HUDEP-2 (cell line): ENCODE data around the gene ZNF521.
A peak's percentile ranks its signal among the peaks of the same experiment; 100 is the strongest.

Experiments
- DNase-seq, 76 experiments: peaks; one replicate each; lab custom pipeline; 2025; ENCODE audit not compliant: unreplicated experiment in 76 of 76; lab: John Stamatoyannopoulos, UW

Gene ZNF521

DNA sequence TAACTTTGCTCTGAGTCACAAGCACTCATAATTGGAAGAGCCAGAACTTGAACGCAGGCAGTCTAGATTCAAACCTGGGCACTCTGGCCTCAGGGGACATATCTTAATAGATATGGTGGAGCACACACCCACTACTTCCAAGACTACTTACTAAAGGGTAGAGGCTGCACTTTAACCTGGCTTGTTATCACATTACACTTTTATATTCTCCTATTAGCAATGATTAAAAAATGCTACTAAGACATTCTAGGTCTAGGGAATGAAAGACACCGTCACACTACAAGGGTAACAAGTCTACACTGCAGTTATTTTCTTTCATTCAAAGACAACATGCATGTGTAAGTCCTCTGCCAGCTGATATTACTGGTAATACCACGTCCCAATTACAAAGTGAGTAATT, 258.8 kb downstream of the ZNF521 start:
- peak in 1 of 76 experiments; percentile 12 for DNase-seq

DNA sequence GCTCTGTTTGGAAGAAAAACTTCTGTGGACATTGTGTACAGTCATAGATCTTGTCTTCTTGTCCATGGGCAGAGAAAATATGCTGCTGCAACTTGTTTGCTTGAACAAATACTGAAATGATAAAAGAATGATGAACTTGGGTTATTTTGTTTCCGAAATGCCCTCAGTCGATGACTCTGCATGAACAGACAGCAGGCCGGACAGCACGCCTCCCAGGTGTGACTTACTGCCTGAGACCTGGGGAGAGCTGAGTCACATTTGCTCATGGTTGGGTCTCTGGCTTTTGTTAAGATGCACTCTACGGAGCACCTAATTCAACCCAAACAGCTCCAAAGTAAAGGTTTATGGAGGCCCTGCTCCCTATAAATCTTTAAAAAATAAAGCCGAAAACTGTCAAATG, 262.5 kb downstream of the ZNF521 start:
- no peak for DNase-seq

DNA sequence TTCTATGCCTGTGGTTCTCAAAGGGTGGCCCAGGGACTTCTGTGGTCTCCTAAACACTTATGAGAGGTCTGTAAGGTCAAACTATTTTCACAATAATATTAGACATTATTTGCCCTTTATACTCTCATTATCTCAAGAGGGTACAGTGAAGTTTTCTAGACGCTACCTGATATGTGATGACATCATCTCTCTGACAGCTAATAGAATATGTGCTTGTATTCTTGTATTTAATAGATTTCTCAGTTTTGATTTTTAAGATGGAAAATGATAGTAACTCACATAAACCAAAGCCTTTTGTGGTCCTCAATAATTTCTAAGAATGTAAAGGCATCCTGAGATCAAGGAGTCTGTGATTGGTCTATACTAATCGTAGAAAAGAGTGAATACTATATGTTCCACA, 265.1 kb downstream of the ZNF521 start:
- no peak for DNase-seq

DNA sequence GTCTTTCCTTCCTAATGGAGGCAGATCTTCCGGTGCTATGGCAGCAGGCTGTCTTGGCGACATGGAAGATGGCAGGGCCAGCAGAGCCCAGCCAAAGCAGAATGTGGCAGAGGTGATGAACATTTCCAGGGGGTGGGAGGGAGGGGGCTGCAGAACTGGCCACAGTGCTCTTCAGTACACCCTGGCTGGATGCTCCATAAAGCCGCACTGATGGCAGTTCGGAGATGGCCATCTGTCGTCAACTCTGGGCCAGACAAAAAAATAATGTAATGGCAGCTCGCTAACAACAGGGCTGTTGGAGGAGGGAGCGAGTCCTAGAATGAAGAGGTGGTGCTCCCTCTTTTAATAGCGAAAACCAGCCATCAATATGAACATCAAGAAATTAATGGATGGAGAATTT, 271.0 kb downstream of the ZNF521 start:
- no peak for DNase-seq

DNA sequence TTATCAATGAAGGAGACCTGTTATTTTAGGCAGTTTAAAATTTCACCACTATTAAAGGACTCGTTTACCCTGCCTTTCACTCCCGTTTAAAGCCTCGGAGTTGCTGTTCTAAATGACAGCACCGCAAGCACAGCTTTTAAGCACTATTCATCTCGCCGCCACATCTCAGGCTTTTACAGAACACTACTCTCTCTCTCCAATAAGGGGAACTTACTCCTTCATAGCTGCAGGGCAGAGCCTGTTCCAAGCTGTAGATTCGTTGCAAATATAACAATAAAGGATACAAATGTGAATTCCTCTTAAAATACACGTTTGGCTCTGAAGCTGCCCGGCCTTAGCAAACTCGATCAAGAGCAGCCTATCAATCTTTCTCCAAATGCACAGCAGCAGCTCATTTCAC, 271.8 kb downstream of the ZNF521 start:
- no peak for DNase-seq

DNA sequence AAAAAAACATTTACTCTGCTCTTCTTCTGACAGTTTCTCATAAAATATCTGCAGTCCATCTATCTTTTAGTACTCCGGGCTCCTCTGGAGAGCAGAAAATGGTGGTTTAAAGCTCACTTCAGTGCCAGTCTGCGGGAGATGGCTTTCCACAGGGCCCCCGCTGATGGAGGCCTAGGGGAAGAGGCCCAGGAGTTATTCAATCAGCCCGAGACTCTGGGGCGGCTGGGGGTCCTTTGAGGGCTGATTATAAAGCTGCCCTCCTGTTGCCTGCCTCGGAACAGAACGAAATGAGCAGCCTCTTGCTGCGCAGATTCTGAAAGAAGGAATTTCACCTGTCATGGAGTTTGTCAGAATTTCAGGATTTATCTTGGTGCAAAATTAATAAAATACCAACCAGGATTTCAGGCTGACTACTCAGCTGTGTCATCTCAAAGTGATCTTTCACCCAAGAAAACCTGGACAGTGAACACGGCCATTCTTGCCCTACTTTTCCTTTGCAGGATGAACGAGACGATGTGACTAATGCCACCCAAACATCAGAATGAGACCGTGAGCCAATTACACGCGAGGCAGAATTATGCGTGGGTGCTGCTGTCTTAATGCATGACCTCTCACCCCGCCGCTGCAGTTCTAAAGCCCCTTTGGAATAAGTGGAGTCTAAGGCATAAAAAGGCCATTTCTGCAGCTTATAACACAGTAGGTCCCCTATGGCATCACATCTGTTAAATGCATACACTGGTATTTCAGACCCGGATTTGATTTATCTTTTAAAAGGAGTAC, 273.8 kb downstream of the ZNF521 start:
- DNase-seq, result no peak

DNA sequence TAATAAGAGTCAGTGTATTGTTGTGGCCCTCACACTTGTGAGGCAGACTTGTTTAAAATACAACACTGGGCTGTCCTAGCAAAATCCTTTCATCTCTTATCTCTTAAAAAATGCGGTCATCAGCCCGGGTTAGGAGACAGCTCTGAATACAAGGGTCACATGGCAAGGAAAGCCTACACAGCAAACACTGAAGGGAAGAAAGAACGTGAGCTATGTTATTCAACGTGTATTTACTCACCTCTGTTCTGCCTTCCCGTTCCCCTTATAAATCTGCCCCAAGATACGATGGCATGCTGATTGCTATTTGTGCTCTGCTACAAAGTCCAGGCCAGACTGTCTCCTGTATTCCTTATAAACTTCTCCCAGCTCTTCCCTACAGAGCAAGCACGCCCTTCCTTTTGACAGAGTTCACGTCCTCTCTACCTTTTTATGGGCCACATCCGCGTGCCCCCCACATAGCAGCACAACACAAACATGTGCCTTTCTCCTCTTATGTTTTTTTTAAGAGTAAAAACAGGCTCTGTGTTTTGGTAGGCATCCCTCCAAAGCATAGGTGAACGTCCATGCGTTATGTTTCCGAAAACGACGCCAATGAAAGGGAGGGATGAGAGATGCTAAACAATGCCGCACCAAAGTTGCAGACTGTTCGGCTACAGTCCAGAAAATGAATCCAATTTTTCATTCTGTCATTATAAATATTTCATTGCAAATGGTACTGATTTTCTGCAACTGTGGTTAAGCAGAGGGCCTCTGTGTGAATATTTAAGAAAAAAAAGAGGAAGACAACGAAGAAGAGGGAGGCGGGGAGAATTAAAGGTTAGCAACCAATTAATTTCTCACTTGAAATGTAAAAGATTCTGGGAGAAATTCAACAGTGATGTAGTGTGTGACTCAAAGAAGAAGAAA, 274.7 kb downstream of the ZNF521 start:
- DNase-seq, result peak in 1 of 76 experiments; percentile 7

DNA sequence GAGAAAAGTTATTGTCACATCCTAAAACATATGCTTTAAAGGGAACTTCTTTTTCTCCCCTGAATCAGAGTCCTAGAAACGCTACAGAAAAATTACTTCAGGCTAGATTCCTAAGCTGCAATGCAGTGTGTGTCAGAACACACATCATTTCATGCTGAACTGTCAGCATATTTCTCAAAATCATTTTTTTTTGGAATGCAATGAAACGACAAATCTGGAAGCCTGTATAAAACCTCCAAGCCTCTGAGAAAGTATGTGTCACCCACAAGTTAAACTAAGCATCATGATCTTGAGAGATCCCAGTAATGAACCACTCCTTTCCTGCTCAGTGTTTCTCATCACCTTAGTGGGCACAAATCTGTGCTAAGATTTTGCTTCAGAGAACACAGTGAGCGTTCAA, 276.2 kb downstream of the ZNF521 start:
- DNase-seq, result no peak

DNA sequence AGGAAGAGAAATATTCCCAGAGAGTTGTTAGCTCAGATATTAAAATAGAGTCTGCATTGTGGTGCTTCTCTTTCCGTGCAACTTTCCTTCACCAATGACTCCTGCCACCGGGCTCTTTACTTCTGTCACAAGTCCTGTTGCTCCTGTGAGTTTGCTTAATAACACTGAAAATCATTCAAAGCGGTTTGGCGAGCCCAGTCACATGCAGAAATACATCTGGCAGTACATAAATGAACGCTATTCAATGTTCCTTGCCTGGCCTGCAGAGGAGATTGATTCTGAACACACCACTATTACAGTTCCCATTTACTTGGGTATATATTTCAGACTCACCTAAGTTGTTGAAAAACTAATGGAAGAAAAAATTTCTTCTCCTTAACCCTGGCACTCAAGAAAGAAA, 276.6 kb downstream of the ZNF521 start:
- DNase-seq, result no peak

DNA sequence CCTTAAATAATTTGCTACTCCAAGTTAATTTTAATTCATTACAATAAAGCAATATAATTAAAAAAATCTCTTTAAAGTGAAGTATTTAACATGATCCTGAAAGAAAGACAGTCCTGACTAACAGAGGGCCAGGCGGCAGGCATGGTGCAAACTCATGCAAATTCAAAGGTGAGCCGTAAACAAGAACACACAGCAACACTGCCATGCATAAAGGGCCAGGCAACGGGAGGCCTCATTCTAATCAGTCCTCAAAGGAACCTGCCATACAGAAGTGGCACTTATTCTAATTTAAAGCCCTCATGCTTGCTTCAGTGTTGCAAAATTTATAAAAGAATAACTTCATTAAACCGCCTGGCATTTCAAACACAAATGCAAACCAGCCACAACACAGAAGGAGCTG, 277.0 kb downstream of the ZNF521 start:
- DNase-seq, result no peak

DNA sequence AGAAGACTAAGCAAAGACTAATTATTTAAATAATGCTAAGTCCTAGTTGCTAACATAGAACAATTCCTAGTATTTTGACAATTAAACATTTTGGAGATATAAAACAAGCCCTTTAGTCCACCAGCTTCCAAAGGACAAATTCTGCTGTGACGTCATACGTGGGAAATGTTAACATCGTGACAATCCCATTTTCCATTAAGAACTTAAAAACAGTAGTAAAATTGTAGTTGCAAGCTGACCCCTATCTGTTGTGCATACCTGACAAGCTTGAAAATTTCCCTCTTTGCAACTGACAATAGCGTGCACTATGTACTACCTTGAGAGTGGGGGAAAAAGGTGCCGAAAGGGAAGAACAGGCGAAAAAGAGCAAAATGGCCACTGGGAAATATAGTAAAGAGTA, 279.8 kb downstream of the ZNF521 start:
- DNase-seq, result no peak

DNA sequence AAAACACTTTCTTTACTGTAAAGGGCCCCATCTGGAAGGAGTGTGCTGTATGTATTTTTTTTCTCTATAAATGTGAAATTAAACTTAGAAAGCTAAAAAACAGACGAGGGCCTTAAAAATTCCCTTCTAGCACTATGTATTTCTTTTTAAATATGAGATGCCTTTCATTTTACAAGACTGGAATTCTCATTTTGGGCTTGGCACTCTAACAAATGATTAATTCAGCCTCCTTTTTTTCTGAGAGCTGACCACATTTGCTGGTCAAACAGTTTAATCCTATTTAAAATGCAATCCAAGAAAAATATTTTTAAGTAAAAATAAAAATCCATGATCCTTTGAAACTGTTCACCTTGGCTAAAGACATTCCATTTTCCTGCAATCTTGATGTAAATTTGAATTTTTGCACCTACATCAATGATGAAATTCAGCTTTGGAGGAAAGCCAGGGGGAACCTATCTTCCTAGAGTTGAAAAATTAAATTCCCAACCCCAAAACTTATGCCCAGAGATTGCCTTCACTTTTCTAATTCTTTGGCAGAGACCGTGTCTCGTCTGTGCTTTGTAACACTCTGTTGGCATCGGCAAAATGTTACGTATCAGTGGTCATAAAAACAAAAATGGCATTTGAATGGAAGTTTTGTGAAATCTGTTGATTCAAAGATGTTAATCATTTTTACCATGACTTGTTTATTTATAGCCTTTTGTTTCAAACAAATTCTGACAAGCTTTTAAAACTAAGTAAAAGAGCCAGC, 284.5 kb downstream of the ZNF521 start:
- no peak for DNase-seq

DNA sequence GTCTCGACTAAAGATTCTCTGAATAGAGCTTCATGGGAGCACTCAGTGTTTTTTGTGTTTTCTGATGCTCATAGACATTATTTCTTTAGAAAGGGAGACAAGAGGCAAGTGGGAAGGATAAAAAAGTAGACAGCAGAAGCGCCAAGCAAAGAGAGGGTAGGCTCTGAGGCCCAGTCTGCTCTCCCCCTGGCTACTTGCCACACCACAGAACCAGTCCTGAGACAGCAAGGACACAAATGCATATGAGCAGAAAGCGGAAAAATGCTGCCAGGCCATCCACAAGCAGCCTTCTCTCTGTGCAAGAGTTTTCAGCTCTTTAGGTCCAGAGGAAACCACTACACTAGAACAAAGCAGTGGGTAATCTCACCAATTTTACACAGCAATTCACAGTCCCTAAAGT, 285.4 kb downstream of the ZNF521 start:
- DNase-seq, result peak in 3 of 76 experiments; percentile 8 to 15 (median 9)

DNA sequence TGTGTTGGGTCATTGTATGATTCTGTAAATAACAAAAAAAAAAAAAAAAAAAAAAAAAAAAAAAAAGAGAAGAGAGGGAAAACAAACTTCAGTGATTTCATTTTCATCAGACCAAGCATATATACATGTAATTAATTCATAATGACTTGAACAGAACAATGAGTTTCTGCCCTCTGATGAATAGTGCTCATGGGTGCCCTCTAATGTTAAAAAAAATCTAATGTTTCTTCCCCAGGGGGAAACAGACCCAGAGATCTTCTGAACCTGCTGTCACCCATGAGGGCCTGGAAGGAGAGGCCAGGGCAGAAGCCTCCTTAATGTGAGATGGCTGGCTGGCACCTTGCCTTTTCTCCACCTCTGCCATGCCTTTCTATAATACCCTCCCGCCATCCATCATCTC, 289.2 kb downstream of the ZNF521 start:
- peak in 1 of 76 experiments; percentile 16 for DNase-seq

DNA sequence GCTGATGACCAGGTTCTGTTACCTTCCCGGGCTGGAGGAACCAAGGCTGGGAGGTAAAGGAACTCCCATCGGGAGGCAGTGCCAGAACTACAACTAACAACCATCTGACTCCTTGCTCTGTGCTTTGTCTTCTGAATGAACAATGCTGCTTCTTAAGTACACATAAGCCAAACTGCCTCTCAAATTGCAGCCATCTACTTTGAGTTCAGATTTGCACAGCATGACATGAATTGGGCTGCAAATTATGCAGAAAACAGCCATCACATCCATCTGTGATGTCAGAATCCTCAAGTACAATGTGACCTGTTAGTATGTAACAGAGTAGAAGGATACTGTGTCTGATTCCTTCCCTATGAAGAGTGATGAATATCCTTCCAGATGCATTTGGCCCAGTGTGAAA, 290.6 kb downstream of the ZNF521 start:
- no peak for DNase-seq

DNA sequence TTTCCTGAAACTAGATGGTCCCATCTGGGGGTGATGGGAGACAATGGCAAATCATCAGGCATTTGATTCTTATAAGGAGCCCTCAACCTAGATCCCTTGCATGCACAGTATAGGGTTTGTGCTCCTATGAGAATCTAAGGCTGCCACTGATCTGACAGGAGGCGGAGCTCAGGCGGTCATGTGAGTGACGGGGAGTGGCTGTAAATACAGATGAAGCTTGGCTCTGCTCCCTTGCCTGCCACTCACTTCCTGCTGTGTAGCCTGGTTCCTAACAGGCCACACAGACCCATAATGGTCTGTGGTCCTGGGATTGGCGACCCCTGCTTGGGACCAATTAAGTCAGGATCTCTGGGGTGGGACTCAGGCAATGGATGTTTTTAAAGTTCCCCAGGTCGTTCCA, 293.4 kb downstream of the ZNF521 start:
- peak in 27 of 76 experiments; percentile 2 to 27 (median 11) for DNase-seq

DNA sequence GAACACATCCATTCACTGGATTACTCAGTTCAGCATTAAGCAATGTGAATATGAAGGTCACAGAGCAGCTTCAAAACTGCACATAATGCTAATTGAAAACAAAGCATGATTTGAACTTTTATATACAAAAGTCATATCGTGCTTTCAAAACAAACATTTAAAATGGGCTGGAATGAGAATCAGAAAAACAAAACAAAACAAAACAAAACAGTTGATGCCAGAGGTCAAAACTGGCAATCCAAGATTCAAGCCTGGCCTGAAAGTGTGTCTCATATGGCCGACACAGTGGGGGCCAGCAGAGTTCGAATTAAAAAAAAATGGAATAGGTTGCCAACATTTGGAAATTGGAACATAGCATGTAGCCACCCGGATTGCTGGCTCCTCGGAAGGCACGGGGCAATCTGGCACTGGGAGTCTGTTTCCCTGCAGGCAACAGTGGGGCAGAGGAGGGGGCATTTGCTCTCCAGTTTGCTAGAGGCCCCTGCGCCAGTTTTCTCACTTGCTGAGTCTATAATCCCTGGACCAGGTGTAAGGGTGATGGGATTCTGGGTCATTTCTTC, 294.4 kb downstream of the ZNF521 start:
- DNase-seq, result no peak

DNA sequence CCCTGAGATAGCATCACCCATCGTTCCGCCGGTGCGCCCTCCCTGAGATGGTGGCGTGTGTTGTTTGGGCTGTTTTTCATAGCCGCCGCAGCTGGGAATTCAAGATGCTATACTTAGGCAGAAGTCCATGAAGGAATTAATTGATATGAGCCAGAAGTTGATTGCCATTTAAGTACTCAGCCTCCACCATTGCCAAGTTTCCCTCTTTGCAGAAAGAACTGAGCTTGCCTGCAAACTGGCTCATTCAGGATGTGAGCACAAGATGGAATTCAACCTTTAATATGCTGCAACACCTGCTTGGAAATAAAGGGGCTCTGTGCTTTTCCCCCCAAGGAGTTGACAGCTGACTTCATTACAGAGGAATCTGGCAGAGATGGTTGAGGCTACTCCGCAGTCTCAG, 295.5 kb downstream of the ZNF521 start:
- no peak for DNase-seq

DNA sequence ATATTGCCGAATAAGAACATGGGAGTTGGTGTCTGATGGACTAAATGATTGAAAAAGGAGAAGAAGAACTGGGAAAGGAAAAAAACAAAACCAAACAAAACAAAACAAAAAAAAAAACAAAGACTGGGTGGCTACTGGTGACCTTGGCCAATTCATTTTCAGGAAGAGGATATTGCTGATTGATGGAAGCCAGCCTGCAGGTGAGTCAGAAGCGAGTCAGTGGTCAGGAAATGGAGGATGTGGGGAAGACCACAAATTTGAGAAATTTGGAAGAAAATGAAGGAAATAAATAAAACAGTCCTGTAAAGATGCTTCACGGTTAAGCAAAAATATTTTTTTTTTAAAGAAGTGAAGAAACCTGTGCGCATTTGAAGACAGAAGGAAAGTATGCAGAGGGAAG, 296.9 kb downstream of the ZNF521 start:
- no peak for DNase-seq

DNA sequence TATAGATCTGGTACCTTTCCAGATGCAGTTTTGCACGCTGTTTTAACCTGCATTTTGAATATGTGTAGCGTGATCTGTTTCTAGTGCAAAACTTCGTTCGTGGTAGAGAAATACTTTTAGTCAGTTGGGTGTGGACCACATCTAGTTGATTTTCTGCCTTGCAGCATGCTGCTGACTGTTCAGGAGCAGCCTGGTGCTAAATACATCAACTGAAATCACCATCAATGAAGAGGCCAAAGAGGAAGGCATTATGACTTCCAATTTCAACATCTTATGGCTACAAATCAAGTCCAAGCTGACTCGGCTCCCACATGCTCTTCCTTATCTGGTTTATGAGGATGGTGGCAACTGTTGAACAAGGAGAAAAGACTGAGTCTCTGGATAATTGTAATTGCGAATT, 298.5 kb downstream of the ZNF521 start:
- no peak for DNase-seq

DNA sequence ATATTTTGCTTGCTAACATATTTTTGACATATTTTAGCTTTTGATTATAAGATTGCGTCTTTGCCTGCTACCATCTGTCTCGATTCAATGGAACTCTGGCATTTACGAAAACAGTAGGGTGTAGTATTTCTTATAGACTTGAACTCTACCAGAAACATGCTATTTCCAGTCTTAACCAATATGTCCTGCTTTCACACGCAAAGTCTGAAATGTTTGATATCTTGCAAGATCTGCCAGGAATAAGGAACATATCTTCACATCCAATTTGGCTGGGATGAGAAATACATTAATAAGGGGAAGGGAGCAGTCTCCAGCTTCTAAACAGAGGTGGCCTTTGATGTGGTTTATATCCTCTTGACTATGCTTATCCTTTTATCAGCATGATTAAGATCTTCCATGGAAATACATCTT, 299.4 kb downstream of the ZNF521 start:
- DNase-seq, result no peak
